GM23338 (cell line): Measurements from ENCODE around the gene PCGF3. TPM values are rescaled to one million over a fixed set of nuclear protein-coding genes. Genes with fewer than 3 reads are reported as not detected.
A peak's percentile ranks its signal among the peaks of the same experiment; 100 is the strongest.

Source experiments
- ATAC-seq: fragments of 200-7000 bp; cut with Tn5 transposase; 3 replicates; pipeline ENCODE4 v1.9.1; 2020
- DNase-seq: peaks from one replicate; pipeline ENCODE4 v3.0.0-alpha.2; 2015; ENCODE audit warnings: low spot score
- H2AFZ ChIP-seq: fragments of 200-600 bp; sonication (generic); 2 replicates; pipeline ENCODE4 v1.8.0; 2016; ENCODE audit warnings: antibody characterized with exemption, mild to moderate bottlenecking, moderate library complexity
- H3F3A ChIP-seq: fragments of 200-600 bp; sonication (generic); replicated peaks from 2 replicates; pipeline ENCODE4 v1.8.0; 2017; ENCODE audit warnings: antibody characterized with exemption, mixed run types, low read depth
- H3K27ac ChIP-seq: fragments of 200-600 bp; sonication (generic); 2 replicates; pipeline ENCODE4 v1.6.1; 2016; ENCODE audit warnings: low read depth
- H3K27me3 ChIP-seq: fragments of 200-600 bp; sonication (generic); 2 replicates; pipeline ENCODE4 v1.8.0; 2016; ENCODE audit warnings: mild to moderate bottlenecking, mixed run types, moderate library complexity; ENCODE audit not compliant: insufficient read depth
- H3K36me3 ChIP-seq: fragments of 200-600 bp; sonication (generic); 2 replicates; pipeline ENCODE4 v1.8.0; 2016; ENCODE audit warnings: mild to moderate bottlenecking; ENCODE audit not compliant: insufficient read depth
- H3K4me1 ChIP-seq: fragments of 200-600 bp; sonication (generic); 2 replicates; pipeline ENCODE4 v1.8.0; 2016; ENCODE audit warnings: mild to moderate bottlenecking, moderate library complexity; ENCODE audit not compliant: insufficient read depth
- H3K4me2 ChIP-seq: fragments of 200-600 bp; sonication (generic); 2 replicates; pipeline ENCODE4 v1.7.1; 2017; ENCODE audit warnings: mixed run types
- H3K4me3 ChIP-seq: fragments of 200-600 bp; sonication (generic); 2 replicates; pipeline ENCODE4 v1.6.1; 2016; ENCODE audit warnings: mixed run types
- H3K79me2 ChIP-seq: fragments of 200-600 bp; sonication (generic); replicated peaks from 2 replicates; pipeline ENCODE4 v1.8.0; 2017; ENCODE audit warnings: mild to moderate bottlenecking; ENCODE audit not compliant: insufficient read depth
- H3K9me2 ChIP-seq: fragments of 200-600 bp; sonication (generic); 2 replicates; pipeline ENCODE4 v1.8.0; 2017; ENCODE audit not compliant: insufficient read depth
- H4K20me1 ChIP-seq: fragments of 200-600 bp; sonication (generic); replicated peaks from 2 replicates; pipeline ENCODE4 v1.8.0; 2017; ENCODE audit warnings: mild to moderate bottlenecking; ENCODE audit not compliant: insufficient read depth
- H3K27ac Mint-ChIP-seq: 2 replicates; pipeline ENCODE4 v1.8.0; 2020; ENCODE audit warnings: inconsistent platforms, mild to moderate bottlenecking, moderate library complexity, mixed read lengths
- H3K27me3 Mint-ChIP-seq: 3 replicates; pipeline ENCODE4 v1.8.0; 2022; ENCODE audit warnings: low read depth, mild to moderate bottlenecking, moderate library complexity, mixed read lengths, inconsistent platforms; ENCODE audit not compliant: insufficient read depth, poor library complexity
- H3K36me3 Mint-ChIP-seq: 3 replicates; pipeline ENCODE4 v1.8.0; 2021; ENCODE audit warnings: low read depth, mild to moderate bottlenecking, inconsistent platforms, moderate library complexity, mixed read lengths
- H3K4me1 Mint-ChIP-seq: 3 replicates; pipeline ENCODE4 v1.8.0; 2020; ENCODE audit warnings: mild to moderate bottlenecking, inconsistent platforms, mixed read lengths
- H3K4me3 Mint-ChIP-seq: 3 replicates; pipeline ENCODE4 v1.8.0; 2021; ENCODE audit warnings: moderate library complexity, mild to moderate bottlenecking, inconsistent platforms, mixed read lengths
- H3K9me3 Mint-ChIP-seq: 3 replicates; pipeline ENCODE4 v1.8.0; 2020; ENCODE audit warnings: moderate library complexity, mild to moderate bottlenecking, inconsistent platforms, mixed read lengths
- CREB1 ChIP-seq: fragments of 250-450 bp; sonication (Bioruptor Pico); IDR thresholded peaks from 2 replicates; pipeline ENCODE4 v1.5.0; 2020; ENCODE audit warnings: low read depth, mild to moderate bottlenecking, moderate library complexity
- ETS1 ChIP-seq: IDR thresholded peaks from 2 replicates; pipeline ENCODE4 v1.6.1; 2016; ENCODE audit warnings: antibody characterized with exemption
- EZH2 ChIP-seq: fragments of 200-600 bp; sonication (generic); IDR thresholded peaks from one replicate; pipeline ENCODE4 v1.8.0; 2017; ENCODE audit warnings: antibody characterized with exemption, mild to moderate bottlenecking, low read depth; ENCODE audit not compliant: unreplicated experiment
- EZH2phosphoT487 ChIP-seq: fragments of 200-600 bp; sonication (generic); IDR thresholded peaks from one replicate; pipeline ENCODE4 v1.8.1; 2018; ENCODE audit warnings: antibody characterized with exemption; ENCODE audit not compliant: unreplicated experiment
- JUNB ChIP-seq: IDR thresholded peaks from one replicate; pipeline ENCODE4 v1.6.1; 2016; ENCODE audit warnings: antibody characterized with exemption; ENCODE audit not compliant: unreplicated experiment
- POLR2AphosphoS5 ChIP-seq: IDR thresholded peaks from 2 replicates; pipeline ENCODE4 v1.6.1; 2016; ENCODE audit warnings: antibody characterized with exemption, low read depth
- REST ChIP-seq: IDR thresholded peaks from one replicate; pipeline ENCODE4 v1.6.1; 2018; ENCODE audit warnings: antibody characterized with exemption; ENCODE audit not compliant: unreplicated experiment
- ZNF331 ChIP-seq: fragments of 250-450 bp; sonication (Bioruptor Pico); IDR thresholded peaks from 2 replicates; pipeline ENCODE4 v1.5.0; 2020; ENCODE audit warnings: low read depth, mild to moderate bottlenecking, moderate library complexity
- polyA plus RNA-seq: library from polyadenylated mRNA; unstranded; fragments of >200 nt; fragmentation: Nextera tagmentation; extraction: Ambion mirVana; gene quantifications from 2 replicates; pipeline ENCODE4 v1.2.1, GENCODE V29; 2016
- total RNA-seq: library from RNA; depleted of rRNA; stranded (reverse); fragments of >200 nt; shearing (Covaris generic); gene quantifications from 2 replicates; pipeline ENCODE4 v1.2.3, GENCODE V29; 2014
- TF ChIP-seq, protein P1 (sequence below): fragments of 250-450 bp; sonication (Bioruptor Pico); IDR thresholded peaks from 2 replicates; pipeline ENCODE4 v1.5.0; 2020; ENCODE audit warnings: mild to moderate bottlenecking, moderate library complexity

Gene PCGF3
- total and polyA plus RNA-seq, 2 experiments from 2014 or later, result 33.1 to 49.0 TPM

GRCh38 chr4:680091-680490 lies 25.5 kb upstream of the PCGF3 start (continued):
- TF ChIP-seq REST (no peak), EZH2phosphoT487 (no peak)
- TF ChIP-seq, protein P1, sequence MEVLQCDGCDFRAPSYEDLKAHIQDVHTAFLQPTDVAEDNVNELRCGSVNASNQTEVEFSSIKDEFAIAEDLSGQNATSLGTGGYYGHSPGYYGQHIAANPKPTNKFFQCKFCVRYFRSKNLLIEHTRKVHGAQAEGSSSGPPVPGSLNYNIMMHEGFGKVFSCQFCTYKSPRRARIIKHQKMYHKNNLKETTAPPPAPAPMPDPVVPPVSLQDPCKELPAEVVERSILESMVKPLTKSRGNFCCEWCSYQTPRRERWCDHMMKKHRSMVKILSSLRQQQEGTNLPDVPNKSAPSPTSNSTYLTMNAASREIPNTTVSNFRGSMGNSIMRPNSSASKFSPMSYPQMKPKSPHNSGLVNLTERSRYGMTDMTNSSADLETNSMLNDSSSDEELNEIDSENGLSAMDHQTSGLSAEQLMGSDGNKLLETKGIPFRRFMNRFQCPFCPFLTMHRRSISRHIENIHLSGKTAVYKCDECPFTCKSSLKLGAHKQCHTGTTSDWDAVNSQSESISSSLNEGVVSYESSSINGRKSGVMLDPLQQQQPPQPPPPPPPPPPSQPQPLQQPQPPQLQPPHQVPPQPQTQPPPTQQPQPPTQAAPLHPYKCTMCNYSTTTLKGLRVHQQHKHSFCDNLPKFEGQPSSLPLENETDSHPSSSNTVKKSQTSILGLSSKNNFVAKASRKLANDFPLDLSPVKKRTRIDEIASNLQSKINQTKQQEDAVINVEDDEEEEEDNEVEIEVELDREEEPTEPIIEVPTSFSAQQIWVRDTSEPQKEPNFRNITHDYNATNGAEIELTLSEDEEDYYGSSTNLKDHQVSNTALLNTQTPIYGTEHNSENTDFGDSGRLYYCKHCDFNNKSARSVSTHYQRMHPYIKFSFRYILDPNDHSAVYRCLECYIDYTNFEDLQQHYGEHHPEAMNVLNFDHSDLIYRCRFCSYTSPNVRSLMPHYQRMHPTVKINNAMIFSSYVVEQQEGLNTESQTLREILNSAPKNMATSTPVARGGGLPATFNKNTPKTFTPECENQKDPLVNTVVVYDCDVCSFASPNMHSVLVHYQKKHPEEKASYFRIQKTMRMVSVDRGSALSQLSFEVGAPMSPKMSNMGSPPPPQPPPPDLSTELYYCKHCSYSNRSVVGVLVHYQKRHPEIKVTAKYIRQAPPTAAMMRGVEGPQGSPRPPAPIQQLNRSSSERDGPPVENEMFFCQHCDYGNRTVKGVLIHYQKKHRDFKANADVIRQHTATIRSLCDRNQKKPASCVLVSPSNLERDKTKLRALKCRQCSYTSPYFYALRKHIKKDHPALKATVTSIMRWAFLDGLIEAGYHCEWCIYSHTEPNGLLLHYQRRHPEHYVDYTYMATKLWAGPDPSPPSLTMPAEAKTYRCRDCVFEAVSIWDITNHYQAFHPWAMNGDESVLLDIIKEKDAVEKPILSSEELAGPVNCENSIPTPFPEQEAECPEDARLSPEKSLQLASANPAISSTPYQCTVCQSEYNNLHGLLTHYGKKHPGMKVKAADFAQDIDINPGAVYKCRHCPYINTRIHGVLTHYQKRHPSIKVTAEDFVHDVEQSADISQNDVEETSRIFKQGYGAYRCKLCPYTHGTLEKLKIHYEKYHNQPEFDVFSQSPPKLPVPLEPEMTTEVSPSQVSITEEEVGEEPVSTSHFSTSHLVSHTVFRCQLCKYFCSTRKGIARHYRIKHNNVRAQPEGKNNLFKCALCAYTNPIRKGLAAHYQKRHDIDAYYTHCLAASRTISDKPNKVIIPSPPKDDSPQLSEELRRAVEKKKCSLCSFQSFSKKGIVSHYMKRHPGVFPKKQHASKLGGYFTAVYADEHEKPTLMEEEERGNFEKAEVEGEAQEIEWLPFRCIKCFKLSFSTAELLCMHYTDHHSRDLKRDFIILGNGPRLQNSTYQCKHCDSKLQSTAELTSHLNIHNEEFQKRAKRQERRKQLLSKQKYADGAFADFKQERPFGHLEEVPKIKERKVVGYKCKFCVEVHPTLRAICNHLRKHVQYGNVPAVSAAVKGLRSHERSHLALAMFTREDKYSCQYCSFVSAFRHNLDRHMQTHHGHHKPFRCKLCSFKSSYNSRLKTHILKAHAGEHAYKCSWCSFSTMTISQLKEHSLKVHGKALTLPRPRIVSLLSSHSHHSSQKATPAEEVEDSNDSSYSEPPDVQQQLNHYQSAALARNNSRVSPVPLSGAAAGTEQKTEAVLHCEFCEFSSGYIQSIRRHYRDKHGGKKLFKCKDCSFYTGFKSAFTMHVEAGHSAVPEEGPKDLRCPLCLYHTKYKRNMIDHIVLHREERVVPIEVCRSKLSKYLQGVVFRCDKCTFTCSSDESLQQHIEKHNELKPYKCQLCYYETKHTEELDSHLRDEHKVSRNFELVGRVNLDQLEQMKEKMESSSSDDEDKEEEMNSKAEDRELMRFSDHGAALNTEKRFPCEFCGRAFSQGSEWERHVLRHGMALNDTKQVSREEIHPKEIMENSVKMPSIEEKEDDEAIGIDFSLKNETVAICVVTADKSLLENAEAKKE (CRISPR knock-in tag), result no peak

DNA sequence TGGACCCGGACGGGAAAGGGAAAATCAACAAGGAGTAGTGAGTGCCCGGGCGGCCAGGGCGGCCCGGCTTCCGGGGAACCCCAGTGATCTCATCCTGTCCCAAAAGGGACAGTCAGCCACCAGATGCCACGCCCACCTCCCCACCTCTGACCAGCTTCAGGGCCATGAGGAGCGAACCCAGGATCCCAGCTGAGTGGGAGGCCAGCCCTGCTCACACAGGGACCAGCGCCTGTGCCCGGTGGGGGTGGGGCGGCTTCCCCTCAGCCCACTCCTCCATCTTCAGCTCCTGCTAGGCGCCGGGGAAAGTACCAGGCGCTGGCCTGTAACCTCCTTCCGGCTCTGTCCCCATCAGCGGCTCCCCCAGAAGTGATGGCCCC lies 25.1 kb upstream of the PCGF3 start:
- H3K36me3 Mint-ChIP-seq, result no peaks in the 10 kb centered on the region; the same call in 2 of the 3 replicates
- no peak overlapping the region for H3K27ac Mint-ChIP-seq
- Histone ChIP-seq H3K4me3 (peak overlapping the region; percentile 70), H4K20me1 (no peaks in the 10 kb centered on the region), H3K27me3 (no peaks in the 10 kb centered on the region), H3K27ac (no peak overlapping the region), H3F3A (peaks cover 14% of the 10 kb centered on the region), H3K79me2 (no peaks in the 10 kb centered on the region), H3K9me2 (no peaks in the 10 kb centered on the region), H3K4me2 (peak overlapping the region; percentile 88), H3K36me3 (no peaks in the 10 kb centered on the region), H2AFZ (peak overlapping the region; percentile 80; the same call in 1 of the 2 replicates), H3K4me1 (no peaks in the 10 kb centered on the region)
- H3K27me3 Mint-ChIP-seq, result peaks cover 18% of the 10 kb centered on the region
- peaks cover 3% of the 10 kb centered on the region; the same call in 2 of the 3 replicates for H3K9me3 Mint-ChIP-seq
- H3K4me3 Mint-ChIP-seq, result peak overlapping the region; percentile 68
- H3K4me1 Mint-ChIP-seq, result peaks cover 8% of the 10 kb centered on the region
- DNase-seq (peak; percentile 64), ATAC-seq (peak; percentile 7)
- TF ChIP-seq ETS1, result no peak
- no peak; the same call in 1 of the 2 replicates for TF ChIP-seq POLR2AphosphoS5
- no peak for TF ChIP-seq ZNF331 (CRISPR knock-in tag)
- no peak for TF ChIP-seq EZH2
- no peak for TF ChIP-seq JUNB
- no peak for TF ChIP-seq CREB1 (CRISPR knock-in tag)
